ENCODE data around the gene ANXA6.

Gene ANXA6

GRCh38 chr5:151058891-151059489, 98.6 kb downstream of the ANXA6 start:
- DNase-seq = no peak

- no peak for DNase-seq
Observed at GRCh38 chr5:151058301-151058700, 99.3 kb downstream of the ANXA6 start.

GRCh38 chr5:151056379-151057325, 100.9 kb downstream of the ANXA6 start:
- no peak for DNase-seq

- no peak for DNase-seq
Observed at GRCh38 chr5:151055336-151055735, 102.2 kb downstream of the ANXA6 start.

GRCh38 chr5:151054709-151055108, 102.9 kb downstream of the ANXA6 start:
- no peak for DNase-seq

- DNase-seq = no peak
Observed at GRCh38 chr5:151053796-151054462, 103.7 kb downstream of the ANXA6 start.

- DNase-seq = no peak
Observed at GRCh38 chr5:151052836-151053235, 104.7 kb downstream of the ANXA6 start.

- no peak for DNase-seq
Observed at GRCh38 chr5:151051931-151052608, 105.5 kb downstream of the ANXA6 start.

GRCh38 chr5:151051066-151051930, 106.3 kb downstream of the ANXA6 start:
- DNase-seq = peak; percentile 71
